OCI-LY7 (cell line): ENCODE measurements around the gene XPOT.

Source experiments
- CTCF ChIP-seq: fragments of 200-600 bp; sonication (generic); conservative IDR thresholded peaks from 2 replicates; pipeline ENCODE4 v1.5.1; 2014; ENCODE audit warnings: mild to moderate bottlenecking, antibody characterized with exemption, low read length, moderate library complexity, mixed read lengths
- EZH2phosphoT487 ChIP-seq: fragments of 200-600 bp; sonication (generic); IDR thresholded peaks from 2 replicates; pipeline ENCODE4 v1.6.1; 2018; ENCODE audit warnings: low read depth, borderline replicate concordance, mild to moderate bottlenecking, mixed run types, antibody characterized with exemption, low read length, moderate library complexity, mixed read lengths

GRCh38 chr12:64473176-64473575 is 69.0 kb downstream of the XPOT start:
- TF ChIP-seq CTCF (no peak), EZH2phosphoT487 (no peak)
